Activated CD8-positive, alpha-beta memory T cell treated with anti-CD3 and anti-CD28 coated beads for 1 hour (primary cell): ENCODE data around the gene HPD.
"Not testable (repeated sequence)": the region's sequence is repeated elsewhere in the genome, so short reads cannot be mapped to it uniquely, and the experiment has no call there.

Experiments used
- DNase-seq, 2 donors: peaks; one replicate each; pipeline ENCODE4 v3.0.0-alpha.2; 2020; ENCODE audit warnings: low read depth in 1 of 2; ENCODE audit errors: extremely low read depth in 1 of 2

The HPD gene

GRCh38 chr12:121858662-121859572 lies at the start of gene HPD:
Gene HPD, minus strand, starts transcription at chr12:121858859. Its CDS starts 36 bp downstream, at chr12:121858823.
- no peak for DNase-seq

DNA sequence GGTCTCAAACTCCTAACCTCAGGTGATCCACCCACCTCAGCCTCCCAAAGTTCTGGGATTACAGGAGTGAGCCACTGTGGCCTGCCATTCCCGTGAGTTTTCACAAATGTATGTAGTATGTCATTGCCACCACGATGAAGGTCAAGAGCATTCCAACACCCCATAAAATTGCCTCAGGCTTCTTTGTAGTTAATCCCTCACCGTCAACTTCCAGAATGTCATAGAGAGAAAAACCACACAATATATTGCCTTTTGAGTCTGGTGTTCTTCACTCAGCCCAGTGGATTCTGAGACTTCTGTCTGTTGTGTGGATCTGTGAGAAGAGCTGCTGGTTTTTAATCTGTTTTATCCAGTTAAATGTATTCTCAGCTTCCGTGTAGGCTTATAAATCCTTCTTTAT lies 47.1 kb upstream of the HPD start:
- no peak for DNase-seq

DNA sequence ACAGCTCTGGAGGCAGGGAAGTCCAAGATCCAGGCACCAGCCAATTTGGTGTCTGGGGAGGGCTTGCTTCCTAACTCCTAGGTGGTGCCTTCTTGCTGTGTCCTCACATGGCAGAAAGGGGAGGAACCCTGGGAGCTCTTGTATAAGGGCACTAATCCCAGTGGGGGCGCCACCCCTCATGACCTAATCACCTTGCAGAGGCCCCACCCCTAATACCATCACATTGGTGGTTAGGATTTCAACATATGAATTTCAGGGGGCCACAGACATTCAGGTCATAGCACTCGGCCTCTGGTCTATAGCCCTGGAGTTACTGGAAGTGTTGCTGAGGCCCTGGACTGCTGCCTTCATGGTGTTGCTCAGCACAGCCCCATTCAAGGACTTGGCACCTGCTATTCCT lies 44.5 kb upstream of the HPD start:
- DNase-seq, result no peak

DNA sequence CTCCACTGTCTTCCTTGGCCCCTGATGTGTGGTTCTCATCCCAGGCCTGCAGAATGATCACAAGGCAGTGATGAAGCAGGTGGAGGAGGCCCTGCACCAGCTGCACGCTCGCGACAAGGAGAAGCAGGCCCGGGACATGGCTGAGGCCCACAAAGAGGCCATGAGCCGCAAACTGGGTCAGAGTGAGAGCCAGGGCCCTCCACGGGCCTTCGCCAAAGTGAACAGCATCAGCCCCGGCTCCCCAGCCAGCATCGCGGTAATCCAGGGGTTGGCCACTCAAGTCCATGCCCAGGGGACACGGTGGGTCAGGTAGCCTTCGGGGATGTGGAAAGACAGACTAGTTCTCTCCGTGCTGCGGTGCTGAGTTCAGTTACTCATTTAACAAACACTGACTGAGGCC lies 40.9 kb upstream of the HPD start:
- no peak for DNase-seq

GRCh38 chr12:121898287-121898686 lies 39.6 kb upstream of the HPD start:
- no peak for DNase-seq

DNA sequence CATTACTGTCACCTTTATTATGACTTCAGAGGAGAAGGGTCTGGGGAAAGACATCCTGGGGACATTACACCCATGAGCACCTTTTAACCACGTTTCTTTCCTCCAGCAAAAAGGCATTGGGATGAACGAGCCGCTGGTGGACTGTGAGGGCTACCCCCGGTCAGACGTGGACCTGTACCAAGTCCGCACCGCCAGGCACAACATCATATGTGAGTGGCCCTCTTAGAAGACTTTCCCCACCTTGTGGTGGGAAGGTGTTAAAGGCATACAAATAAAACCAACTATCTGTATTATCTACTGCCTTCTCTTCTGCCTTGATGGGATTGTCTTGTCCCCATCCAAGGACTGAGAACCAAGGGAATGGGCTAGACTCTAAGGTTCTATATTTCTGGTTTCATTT lies 36.0 kb upstream of the HPD start:
- DNase-seq, result no peak

- no peak for DNase-seq
Measured at GRCh38 chr12:121893961-121894460, 35.4 kb upstream of the HPD start.

- DNase-seq, result no peak
Measured at GRCh38 chr12:121892673-121893561, 34.3 kb upstream of the HPD start.

- DNase-seq, result not testable (repeated sequence)
Measured at GRCh38 chr12:121889661-121890060, 31.0 kb upstream of the HPD start.

DNA sequence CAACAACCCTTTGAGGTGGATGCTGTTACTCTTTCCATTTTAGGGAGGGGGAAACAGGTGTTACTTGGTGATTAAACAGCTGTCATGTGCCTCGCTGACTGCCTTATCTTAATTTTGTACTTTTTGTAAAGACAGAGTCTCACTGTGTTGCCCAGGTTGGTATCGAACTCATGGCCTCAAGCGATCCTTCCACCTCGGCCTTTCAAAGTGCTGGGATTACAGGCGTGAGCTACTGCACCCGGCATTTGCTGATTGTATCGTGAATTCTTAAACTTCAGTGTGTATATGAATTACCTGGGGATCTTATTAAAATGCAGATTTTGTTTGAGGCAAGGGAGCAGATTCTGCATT lies 30.6 kb upstream of the HPD start:
- no peak for DNase-seq

DNA sequence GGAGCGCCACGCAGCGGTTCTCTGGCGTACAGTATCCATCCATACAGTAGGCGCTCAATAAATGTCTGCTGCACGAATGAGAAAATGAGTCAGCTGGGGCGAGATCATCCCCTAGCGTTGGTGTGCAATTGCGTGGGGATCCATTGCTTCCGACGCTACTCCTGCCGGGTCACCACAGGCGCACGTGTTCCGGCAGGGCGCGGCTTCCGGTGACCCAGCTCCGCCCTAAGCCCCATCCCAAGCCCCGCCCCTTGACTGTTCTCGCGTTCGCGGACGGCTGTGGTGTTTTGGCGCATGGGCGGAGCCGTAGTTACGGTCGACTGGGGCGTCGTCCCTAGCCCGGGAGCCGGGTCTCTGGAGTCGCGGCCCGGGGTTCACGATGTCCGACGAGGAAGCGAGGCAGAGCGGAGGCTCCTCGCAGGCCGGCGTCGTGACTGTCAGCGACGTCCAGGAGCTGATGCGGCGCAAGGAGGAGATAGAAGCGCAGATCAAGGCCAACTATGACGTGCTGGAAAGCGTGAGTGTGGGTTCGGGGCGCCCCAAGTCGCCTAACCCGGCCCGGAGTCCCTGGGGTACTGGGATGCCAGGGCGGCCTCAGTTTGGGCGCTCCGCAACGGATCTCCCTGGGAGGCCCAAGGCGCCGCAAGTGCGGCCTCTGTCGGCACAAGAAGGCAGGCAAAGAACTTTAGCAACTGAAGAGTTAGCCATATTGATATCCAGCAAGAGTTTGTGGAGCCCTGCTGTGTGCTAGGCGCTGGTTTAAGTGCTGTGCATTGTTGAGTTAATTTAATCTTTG lies 30.0 kb upstream of the HPD start, which contains the start of gene PSMD9:
Gene PSMD9, plus strand, starts transcription at position 313 of the 796 bp plus-strand sequence. Its CDS starts 67 bp downstream, at position 380.
- peak; percentile 96 to 97 for DNase-seq

DNA sequence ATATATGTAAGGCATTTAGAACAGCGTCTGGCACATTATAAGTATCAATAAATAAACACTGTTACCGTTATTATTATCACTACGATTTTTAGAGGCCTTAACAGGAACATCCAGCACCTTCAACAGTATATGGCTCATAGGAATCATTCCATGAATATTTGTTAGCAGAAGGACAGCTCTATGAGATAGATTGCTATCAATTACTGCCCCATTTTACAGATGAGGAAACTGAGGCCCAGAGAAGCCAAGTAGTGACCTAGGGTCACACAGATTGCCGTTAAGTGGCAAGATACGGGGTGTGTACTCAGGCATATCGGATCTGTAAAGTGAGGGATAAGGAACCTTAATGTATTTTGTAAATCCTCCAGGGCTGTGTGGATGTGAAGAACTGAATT lies 29.4 kb upstream of the HPD start:
- no peak for DNase-seq

DNA sequence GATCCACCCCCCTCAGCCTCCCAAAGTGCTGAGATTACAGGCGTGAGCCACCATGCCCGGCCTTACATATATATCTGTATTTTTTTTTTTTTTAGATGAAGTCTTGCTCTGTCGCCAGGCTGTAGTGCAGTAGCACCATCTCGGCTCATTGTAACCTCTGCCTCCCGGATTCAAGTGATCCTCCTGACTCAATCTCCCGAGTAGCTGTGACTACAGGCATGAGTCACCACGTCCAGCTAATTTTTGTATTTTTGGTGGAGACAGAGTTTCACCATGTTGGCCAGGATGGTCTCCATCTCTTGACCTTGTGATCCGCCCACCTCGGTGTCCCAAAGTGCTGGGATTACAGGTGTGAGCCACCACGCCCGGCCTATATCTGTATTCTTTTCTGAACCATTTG lies 26.5 kb upstream of the HPD start:
- not testable (repeated sequence) for DNase-seq

DNA sequence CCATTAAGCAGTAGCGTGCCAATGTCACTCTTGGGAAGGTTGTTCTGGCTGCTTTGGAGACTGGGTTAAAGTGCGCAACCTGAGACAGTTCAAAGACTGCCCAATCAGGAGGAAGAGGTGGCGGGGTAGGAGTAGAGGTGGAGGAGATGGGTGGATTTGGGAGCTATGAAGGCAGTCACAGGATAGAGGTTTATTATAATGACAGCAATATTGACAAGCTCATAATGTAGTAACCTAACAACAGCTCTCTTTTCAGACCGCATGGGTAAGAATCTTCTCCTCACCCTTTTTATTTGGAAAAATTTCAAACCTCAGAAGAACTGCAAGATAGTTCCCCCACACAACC lies 24.6 kb upstream of the HPD start:
- DNase-seq, result no peak

DNA sequence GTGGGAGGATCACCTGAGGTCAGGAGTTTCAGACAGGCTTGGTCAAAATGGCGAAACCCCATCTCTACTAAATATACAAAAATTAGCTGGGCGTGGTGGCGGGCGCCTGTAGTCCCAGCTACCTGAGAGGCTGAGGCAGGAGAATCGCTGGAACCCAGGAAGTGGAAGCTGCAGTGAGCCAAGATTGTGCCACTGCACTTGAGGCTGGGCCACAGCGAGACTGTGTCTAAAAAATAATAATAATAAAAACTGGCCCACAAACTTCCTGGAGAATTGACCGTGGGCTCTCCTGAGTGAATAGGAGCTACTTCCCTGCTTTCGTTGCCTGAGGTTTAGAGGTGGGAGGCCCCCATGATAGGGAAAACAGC lies 17.4 kb upstream of the HPD start:
- not testable (repeated sequence) for DNase-seq

DNA sequence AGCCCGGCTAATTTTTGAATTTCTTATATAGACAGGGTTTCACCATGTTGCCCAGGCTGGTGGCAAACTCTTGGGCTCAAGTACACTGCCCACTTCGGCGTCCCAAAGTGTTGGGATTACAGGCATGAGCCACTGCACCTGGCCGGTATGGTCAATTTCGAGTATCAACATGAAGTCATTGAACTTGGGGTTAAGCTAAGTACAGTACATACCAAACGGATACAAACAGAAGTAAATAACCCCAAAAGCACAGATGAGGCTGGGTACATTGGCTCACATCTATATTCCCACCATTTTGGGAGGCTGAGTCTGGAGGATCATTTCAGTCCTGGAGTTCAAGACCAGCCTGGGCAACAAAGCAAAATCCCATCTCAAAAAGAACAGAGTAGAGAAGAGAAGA lies 16.9 kb upstream of the HPD start:
- DNase-seq, result no peak

DNA sequence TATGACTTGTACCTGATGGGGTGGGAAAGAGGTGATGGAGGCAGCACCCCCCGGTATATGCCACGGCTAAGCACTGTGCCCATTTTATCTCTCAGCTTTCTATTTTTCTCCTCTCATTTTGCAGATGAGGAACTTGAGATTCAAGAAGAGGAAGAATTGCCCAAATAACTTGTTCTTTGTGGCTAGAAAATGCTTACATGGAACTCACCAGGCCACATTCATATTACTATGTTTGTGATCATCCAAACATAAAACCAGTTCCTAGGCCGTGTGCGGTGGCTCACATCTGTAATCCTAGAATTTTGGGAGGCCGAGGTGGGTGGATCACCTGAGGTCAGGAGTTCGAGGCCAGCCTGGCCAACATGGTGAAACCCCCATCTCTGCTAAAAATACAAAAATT lies 15.4 kb upstream of the HPD start:
- DNase-seq, result no peak

DNA sequence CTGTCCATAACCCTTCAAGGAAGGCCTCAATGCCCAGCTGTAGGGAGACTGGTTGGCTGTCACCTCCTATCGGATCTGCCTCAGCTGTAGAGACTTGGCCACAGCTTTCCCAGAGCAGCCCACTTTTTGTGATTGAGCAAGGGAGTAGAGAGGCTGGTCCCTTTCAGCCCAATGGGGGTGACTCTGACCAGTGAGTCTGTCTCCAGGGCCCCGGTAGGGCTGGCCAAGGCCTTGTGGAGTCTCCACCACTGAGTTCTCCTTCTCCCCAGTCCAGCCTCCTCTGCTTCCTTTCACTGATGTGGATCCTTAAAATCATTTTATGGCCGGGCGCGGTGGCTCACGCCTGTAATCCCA lies 14.5 kb upstream of the HPD start:
- no peak for DNase-seq

- no peak for DNase-seq
Measured at GRCh38 chr12:121872546-121873215, 14.0 kb upstream of the HPD start.

DNA sequence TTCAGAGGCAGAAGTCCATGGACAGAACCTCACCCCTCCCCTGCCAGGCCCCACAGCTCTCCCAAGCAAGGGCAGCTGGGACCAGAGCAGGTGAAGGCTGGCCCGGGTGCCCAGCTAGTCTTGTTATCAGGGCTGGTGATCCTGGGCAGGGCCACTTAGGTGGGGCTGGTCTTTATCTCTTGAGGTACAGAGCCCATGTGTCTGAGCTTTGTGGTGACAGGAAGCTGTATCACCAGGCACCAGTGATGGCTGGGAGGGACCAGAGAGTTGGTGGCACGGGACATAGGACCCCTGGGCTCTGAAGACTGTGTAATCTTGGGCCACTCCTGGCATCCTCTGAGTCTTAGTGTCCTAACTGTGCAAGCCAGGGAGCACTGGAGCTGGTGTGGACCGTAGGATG lies 12.8 kb upstream of the HPD start:
- DNase-seq, result no peak
